Activated naive CD8-positive, alpha-beta T cell treated with anti-CD3 and anti-CD28 coated beads, Interleukin-2, amount 50 U/mL, for 24 hours (primary cell): ENCODE measurements around the gene CLIC1.

Source experiments
- ATAC-seq: fragments of 150-1000 bp; cut with Tn5 transposase; one replicate; pipeline ENCODE4 v1.10.0; 2021
- DNase-seq: peaks from one replicate; pipeline ENCODE4 v3.0.0; 2021
- H3K27ac Mint-ChIP-seq: one replicate; pipeline ENCODE4 v1.8.0; 2021; ENCODE audit warnings: mild to moderate bottlenecking, mixed read lengths
- H3K27me3 Mint-ChIP-seq: one replicate; pipeline ENCODE4 v1.8.0; 2021; ENCODE audit warnings: mixed read lengths
- H3K36me3 Mint-ChIP-seq: one replicate; pipeline ENCODE4 v1.8.0; 2021; ENCODE audit warnings: low read depth, mixed read lengths
- H3K4me1 Mint-ChIP-seq: one replicate; pipeline ENCODE4 v1.8.0; 2021; ENCODE audit warnings: mixed read lengths
- H3K4me3 Mint-ChIP-seq: one replicate; pipeline ENCODE4 v1.8.0; 2021; ENCODE audit warnings: mild to moderate bottlenecking, moderate library complexity, mixed read lengths
- H3K9me3 Mint-ChIP-seq: one replicate; pipeline ENCODE4 v1.8.0; 2021; ENCODE audit warnings: mixed read lengths

CLIC1 gene

DNA sequence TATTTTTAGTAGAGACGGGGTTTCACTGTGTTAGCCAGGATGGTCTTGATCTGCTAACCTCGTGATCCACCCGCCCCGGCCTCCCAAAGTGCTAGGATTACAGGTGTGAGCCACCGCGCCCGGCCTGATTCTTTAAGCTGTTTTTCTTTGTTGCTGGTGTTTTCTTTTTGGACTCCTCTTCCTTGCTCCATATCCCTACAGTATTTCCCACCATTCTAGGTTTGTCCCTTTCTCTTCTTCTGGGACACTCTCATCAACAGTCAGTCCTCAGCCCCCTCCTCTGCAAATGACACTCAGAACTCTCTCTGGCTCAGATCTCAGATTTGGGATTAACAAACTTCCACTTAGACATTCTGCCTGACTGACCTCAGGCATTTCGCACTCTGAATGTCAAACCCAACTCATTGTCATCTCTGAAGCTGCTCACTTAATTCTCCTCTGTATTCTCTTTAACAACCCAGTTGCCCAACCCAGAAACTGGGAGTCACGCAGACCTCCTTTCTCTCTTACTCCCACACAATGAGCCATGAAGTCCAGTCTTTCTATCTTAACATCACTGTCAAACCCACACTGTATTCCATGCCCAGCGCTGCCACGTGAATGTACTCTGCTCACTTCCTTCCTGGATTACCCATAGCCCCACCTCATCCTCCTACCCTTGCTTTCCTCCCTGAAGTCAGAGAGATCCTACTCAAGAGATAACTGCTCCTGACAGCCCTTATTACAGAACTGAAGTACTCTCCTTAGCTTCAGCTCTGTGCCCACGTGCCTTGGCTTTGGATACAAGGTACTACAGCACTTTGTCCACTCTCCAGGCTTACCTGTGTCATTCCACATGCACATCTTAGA is 10.6 kb downstream of the CLIC1 start:
- peaks cover 55% of the 10 kb centered on the region for H3K4me1 Mint-ChIP-seq
- H3K27ac Mint-ChIP-seq = peak overlapping the region; percentile 24
- peaks cover 14% of the 10 kb centered on the region for H3K36me3 Mint-ChIP-seq
- no peak overlapping the region for H3K4me3 Mint-ChIP-seq
- H3K27me3 Mint-ChIP-seq = no peaks in the 10 kb centered on the region
- ATAC-seq = no peak
- no peaks in the 10 kb centered on the region for H3K9me3 Mint-ChIP-seq
- no peak for DNase-seq

DNA sequence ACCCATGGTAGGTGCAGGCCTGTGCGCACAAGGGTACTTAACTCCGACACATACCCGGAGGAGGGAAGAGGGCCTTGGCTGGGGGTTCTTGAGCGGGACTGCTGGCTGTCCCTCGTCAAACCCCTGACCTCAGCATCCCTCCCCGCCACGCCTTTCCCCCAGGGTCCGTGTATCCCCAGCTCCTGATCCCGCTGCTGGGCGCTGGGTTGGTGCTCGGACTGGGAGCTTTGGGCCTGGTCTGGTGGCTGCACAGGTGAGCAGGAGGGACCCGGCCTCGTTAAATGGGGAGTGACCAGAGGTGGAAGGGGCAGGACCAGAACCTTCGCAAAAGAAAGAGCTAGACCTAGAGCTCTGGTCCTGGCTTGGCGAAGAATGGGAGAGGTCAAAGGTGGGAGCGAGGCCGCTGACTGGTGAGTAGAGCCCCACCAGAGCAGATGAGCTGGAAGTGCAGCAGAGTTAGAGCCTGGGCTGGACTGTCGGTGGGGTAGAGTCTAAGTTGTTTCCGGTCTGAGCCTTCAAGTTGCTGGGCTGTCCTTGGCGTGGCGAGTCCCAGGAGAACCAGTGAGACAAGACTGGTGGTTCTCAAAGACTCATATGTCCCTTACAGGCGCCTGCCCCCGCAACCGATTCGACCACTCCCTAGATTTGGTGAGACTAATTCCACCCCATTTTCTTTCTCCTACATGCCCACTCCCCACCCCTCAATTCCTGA is 12.2 kb downstream of the CLIC1 start:
- Mint-ChIP-seq H3K9me3 (no peaks in the 10 kb centered on the region), H3K4me3 (no peak overlapping the region), H3K4me1 (peaks cover 42% of the 10 kb centered on the region), H3K27ac (no peak overlapping the region), H3K36me3 (peaks cover 9% of the 10 kb centered on the region), H3K27me3 (no peaks in the 10 kb centered on the region)
- no peak for DNase-seq
- ATAC-seq = no peak

DNA sequence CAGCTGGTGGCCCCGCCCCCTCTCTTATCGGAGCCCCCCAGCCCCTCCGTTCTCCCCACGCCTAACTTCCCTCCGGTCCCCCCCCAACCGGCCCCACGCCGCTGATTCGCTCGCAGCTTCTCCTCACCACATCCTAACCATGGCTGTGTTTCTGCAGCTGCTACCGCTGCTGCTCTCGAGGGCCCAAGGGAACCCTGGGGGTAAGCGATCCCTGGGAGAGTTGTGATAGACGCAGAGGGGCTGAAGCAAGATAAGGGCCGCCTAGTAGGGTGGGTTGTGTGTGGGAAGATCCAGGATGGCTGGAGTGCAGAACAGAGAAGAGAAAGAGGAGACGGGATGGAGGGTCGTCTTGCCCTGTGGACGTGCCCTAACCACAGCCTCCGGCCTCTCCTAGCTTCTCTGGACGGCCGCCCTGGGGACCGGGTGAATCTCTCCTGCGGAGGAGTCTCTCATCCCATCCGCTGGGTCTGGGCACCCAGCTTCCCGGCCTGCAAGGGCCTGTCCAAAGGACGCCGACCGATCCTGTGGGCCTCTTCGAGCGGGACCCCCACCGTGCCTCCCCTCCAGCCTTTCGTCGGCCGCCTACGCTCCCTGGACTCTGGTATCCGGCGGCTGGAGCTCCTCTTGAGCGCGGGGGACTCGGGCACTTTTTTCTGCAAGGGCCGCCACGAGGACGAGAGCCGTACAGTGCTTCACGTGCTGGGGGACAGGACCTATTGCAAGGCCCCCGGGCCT is 12.9 kb downstream of the CLIC1 start, which contains the start of gene MPIG6B:
TSS of gene MPIG6B (plus strand) at position 129 of the 735 bp plus-strand sequence. CDS start at position 140, 11 bp downstream.
- no peak for DNase-seq
- Mint-ChIP-seq H3K9me3 (no peaks in the 10 kb centered on the region), H3K4me3 (no peak within 1 kb of the TSS), H3K36me3 (peaks cover 9% of the 10 kb centered on the region), H3K27ac (no peak within 1 kb of the TSS), H3K27me3 (no peaks in the 10 kb centered on the region), H3K4me1 (peaks cover 36% of the 10 kb centered on the region)
- no peak for ATAC-seq

DNA sequence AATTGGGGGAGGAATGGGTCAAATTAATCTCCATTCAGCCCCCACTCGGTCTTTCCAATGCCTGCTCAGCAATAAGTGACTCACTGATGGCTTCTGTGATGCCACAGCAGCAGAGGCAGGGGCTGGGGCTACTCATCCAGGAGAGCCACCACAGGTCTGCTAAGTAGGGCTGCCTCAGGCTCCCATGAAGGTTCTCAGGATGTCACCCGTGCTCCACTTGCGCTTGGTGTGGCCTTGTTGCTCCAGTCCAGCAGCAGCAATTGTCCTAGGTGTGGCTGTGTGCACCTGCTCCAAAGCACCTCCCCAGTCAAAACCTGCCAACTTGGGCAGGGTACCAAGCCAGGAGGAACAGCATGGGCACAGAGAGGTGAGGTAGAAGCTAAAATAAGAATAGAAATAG is 14.2 kb downstream of the CLIC1 start:
- Mint-ChIP-seq H3K4me3 (no peak overlapping the region), H3K36me3 (peaks cover 4% of the 10 kb centered on the region), H3K27me3 (no peaks in the 10 kb centered on the region), H3K9me3 (no peaks in the 10 kb centered on the region), H3K27ac (no peak overlapping the region), H3K4me1 (peaks cover 24% of the 10 kb centered on the region)
- ATAC-seq = peak; percentile 48
- DNase-seq = no peak

DNA sequence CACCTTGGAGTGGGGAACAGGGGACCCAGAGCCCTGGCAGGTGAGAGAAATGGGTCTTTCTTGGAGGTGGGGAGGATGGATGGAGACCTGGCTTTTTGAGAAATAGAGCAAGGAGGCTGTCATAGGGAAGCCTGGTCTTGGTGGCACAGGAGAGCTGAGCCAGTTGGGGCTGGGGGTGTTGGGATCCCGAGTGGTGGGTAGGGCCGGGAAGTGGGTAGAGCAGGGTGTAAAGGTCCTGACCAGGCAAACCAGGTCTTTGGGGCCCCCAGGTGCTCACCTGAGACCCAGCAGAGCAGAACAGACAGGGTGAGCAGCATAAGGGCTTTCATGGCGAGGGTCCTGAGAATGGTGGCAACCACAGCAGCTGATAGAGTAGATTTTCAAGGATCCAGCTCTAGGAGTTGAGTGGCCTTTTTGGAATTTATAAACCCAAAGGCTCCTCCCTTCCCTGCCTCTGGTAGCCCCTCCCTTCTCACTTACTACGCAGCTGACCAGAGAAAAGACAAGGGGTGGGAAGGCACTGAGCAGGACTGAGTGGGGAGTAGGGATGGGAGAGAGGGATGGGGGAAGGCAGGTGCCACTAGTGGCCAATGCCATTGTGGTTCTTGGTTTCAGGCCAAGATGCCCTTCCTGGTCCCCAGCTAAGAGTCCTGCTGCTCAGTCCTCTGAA is 14.8 kb downstream of the CLIC1 start, which contains the start of gene LY6G6C:
TSS of gene LY6G6C (minus strand) at position 396 of the 670 bp plus-strand sequence. CDS start at position 329, 67 bp downstream.
- no peaks in the 10 kb centered on the region for H3K27me3 Mint-ChIP-seq
- no peak within 1 kb of the TSS for H3K27ac Mint-ChIP-seq
- H3K4me3 Mint-ChIP-seq = no peak within 1 kb of the TSS
- DNase-seq (no peak), ATAC-seq (no peak)
- H3K9me3 Mint-ChIP-seq = no peaks in the 10 kb centered on the region
- peaks cover 4% of the 10 kb centered on the region for H3K36me3 Mint-ChIP-seq
- H3K4me1 Mint-ChIP-seq = peaks cover 18% of the 10 kb centered on the region

DNA sequence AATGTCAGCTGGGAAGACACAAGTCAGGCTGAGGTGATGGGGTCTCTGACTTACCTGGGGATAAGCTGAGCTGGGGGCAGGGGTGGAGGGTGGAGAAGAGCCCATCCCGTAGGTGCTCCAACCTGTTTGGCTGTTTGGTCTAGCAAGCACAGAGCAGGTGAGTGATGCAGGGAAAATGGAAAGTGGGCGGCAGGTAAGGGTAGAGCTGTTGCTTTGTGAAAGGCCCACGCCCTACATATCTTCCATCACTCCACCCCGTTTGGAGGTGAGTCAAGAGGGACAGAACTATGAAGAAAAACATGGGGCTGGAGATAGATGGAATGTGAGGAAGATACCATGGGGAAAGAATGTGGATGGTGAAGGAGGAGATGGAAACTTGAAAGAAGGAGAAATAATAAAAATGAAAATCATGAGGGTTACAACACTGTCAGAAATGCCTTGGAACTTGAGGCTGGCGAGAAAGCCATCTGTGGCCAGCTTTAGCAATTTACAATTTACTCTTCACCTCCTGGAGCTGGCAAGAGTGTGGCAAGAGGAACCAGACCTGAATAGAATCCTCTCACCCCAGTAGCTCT is 16.0 kb downstream of the CLIC1 start:
- no peak for ATAC-seq
- H3K4me3 Mint-ChIP-seq = no peak overlapping the region
- no peaks in the 10 kb centered on the region for H3K27me3 Mint-ChIP-seq
- no peak overlapping the region for H3K27ac Mint-ChIP-seq
- peaks cover 7% of the 10 kb centered on the region for H3K4me1 Mint-ChIP-seq
- no peaks in the 10 kb centered on the region for H3K36me3 Mint-ChIP-seq
- no peak for DNase-seq
- H3K9me3 Mint-ChIP-seq = no peaks in the 10 kb centered on the region

DNA sequence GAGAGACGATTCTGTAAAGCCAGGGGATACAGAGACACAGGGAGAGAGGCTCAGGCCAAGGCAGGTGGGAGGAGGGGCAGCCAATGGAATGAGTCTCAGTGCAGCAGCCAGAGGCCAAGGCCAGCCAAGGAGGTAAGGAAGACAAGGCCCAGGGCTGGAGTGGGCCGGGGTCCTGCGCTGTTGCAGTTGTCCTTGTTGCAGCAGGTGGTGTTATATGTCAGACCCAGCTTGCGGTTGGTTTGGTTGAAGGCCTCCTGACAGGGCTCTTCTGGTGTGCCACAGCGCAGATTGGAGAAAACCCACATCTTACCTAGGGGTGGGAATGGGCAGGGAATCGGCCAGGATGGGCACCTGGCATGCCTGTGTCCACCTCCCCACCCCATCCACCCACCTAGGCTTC is 17.3 kb downstream of the CLIC1 start:
- no peak for ATAC-seq
- H3K4me3 Mint-ChIP-seq = no peak overlapping the region

DNA sequence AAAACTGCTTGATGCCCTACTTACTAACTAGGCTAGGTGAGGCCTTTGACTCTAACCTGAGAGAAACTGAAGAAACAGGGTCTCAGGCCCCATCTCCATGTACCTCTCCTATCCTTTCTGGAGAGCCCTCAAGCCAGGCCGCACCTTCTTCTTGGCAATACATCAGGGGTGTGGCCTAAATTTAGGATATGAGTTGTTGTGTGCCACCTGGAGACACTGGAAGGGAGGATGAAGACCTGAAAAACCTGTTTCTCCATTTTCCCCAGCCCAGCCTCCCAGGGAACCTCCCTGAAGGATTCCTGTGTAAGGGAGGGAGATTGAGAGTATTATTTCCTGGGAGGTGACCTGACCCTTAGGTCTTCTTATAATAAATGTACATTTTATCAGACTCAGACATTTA is 18.1 kb downstream of the CLIC1 start:
- Mint-ChIP-seq H3K9me3 (no peaks in the 10 kb centered on the region), H3K4me3 (no peak overlapping the region), H3K27me3 (no peaks in the 10 kb centered on the region), H3K27ac (no peak overlapping the region), H3K36me3 (no peaks in the 10 kb centered on the region), H3K4me1 (peaks cover 5% of the 10 kb centered on the region)
- ATAC-seq (no peak), DNase-seq (no peak)

More for the DNA sequence above, 17.3 kb downstream of the CLIC1 start:
- Mint-ChIP-seq H3K36me3 (no peaks in the 10 kb centered on the region), H3K4me1 (peaks cover 7% of the 10 kb centered on the region), H3K9me3 (no peaks in the 10 kb centered on the region), H3K27ac (no peak overlapping the region), H3K27me3 (no peaks in the 10 kb centered on the region)
- no peak for DNase-seq

DNA sequence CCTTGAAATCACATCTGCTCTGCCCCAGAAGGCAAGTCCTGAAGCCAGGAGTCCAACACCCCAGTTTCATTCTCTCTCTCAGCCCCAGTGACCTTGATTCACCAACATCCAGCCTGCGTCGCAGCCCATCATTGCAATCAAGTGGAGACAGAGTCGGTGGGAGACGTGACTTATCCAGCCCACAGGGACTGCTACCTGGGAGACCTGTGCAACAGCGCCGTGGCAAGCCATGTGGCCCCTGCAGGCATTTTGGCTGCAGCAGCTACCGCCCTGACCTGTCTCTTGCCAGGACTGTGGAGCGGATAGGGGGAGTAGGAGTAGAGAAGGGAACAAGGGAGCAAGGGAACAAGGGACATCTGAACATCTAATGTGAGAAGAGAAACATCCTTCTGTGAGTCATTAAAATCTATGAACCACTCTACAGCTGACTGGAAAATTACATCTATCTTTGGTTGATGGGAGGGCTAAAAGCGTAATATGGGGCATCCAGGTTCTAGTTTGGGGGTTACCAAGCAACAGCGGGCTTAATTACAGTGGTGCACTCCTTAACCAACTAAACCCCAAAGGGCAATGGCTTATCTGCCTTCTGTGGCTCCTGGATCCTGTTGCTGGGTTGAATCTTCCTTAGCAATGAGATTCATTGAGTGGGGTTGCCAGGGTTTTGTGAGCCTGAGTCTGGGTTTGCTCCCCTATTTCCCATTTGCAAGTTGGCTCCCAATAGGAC is 18.7 kb downstream of the CLIC1 start:
- Mint-ChIP-seq H3K27ac (no peak overlapping the region), H3K4me3 (no peak overlapping the region), H3K9me3 (no peaks in the 10 kb centered on the region), H3K27me3 (no peaks in the 10 kb centered on the region), H3K36me3 (no peaks in the 10 kb centered on the region), H3K4me1 (peaks cover 4% of the 10 kb centered on the region)
- DNase-seq (no peak), ATAC-seq (no peak)

DNA sequence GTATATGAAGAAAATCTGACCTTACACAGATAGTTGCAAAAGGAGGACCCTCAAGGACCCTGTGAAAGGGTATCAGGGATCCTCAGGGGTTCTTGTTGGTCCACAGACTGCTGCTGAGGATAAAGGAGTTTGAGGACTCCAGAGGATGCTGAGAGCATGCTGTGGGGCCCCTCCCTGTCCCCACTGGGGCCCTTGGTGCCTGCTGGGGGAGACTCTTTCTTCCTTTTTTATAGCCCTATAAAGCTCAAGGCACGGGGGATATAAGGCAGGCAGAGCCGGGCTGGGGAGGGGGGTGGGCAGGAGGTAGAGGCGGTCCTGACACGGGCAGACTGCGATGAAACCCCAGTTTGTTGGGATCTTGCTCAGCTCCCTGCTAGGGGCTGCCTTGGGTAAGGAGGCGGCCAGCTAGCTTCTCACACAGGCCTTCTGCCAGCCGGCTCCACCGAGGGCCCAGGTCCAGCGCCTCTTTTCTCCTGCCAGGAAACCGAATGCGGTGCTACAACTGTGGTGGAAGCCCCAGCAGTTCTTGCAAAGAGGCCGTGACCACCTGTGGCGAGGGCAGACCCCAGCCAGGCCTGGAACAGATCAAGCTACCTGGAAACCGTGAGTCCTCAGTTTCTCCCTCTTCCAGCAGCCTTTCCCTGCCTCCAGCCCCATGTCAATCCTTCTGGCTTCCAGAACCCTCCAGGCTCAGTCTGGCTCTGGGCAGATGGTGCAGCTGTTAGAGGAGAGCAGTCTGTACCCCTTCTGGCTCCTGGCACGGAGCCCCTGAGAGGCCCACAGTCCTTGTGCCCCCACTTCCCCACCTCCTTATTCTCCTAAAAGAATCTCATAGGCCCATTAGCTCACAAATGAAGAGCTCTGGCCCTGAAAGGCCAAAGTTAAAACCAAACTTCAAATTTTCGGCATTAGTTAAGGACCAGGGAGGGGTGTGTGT is 21.0 kb downstream of the CLIC1 start, which contains the start of gene LY6G6D:
TSS of gene LY6G6D (plus strand) at position 327 of the 937 bp plus-strand sequence. CDS start at position 335, 8 bp downstream.
- Mint-ChIP-seq H3K4me1 (peaks cover 10% of the 10 kb centered on the region), H3K36me3 (no peaks in the 10 kb centered on the region)
- DNase-seq = no peak

DNA sequence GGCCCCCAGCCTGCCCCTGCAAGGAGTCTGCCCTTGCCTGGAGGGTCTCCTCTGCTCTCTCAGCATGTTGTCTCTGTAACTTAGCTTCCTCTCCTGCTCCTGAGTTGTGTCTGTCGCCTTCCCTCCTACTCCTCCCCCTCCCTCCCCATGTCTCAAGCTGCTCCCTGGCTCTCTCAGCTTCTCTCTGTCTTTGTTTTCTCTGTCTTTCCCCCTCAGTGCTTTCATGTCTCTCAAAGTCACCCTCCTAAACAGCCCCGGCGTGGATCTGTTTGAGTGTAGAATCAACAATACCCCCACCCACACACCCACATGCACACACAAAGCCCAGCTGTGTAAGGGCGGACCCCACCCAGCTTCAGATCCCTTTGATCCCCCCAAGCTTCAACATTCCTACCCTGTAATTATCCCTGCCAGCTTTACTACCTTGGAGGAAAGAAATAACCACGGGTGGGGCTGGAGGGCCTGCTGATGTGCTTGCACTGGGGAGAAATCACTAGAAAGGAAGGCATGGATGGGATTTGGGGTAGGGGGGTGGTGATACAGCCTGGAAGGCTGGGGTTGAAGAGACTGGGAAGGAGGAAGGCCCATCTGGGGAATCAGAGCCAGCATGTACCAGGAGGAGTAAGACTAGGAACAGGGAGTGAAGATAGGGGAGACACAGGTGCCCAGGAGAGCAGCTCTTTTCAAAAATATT is 22.2 kb downstream of the CLIC1 start:
- ATAC-seq = no peak
- H3K27ac Mint-ChIP-seq = no peak overlapping the region
- H3K36me3 Mint-ChIP-seq = no peaks in the 10 kb centered on the region
- H3K4me1 Mint-ChIP-seq = peaks cover 10% of the 10 kb centered on the region
- no peak for DNase-seq
- no peaks in the 10 kb centered on the region for H3K9me3 Mint-ChIP-seq
- H3K27me3 Mint-ChIP-seq = no peaks in the 10 kb centered on the region
- no peak overlapping the region for H3K4me3 Mint-ChIP-seq

More for the DNA sequence above, 21.0 kb downstream of the CLIC1 start, which contains the start of gene LY6G6D:
- Mint-ChIP-seq H3K9me3 (no peaks in the 10 kb centered on the region), H3K27me3 (no peaks in the 10 kb centered on the region), H3K4me3 (no peak within 1 kb of the TSS), H3K27ac (no peak within 1 kb of the TSS)
- no peak for ATAC-seq

DNA sequence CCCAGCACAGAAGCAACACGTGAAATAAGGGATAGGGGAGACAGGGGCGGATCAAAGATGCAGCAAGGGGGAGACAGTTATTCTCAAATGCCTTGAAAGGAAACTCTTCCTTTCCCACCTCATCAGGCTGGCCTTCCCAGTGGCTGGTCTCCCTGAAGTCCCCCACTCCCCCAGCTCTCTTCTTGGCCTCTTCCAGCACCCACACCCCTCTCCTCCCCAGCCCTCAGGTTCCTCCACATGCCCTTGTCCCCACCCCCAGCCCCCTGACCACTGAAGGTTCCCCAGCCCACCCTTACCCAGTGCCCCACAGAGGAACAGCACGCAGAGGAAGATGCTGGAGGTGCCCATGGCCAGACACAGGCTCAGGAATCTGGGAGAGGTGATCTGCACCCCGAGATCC is 22.9 kb downstream of the CLIC1 start:
- DNase-seq (no peak), ATAC-seq (no peak)
- Mint-ChIP-seq H3K36me3 (no peaks in the 10 kb centered on the region), H3K27me3 (no peaks in the 10 kb centered on the region), H3K4me3 (no peak overlapping the region), H3K9me3 (no peaks in the 10 kb centered on the region), H3K27ac (no peak overlapping the region), H3K4me1 (peaks cover 10% of the 10 kb centered on the region)
